ENCODE measurements around the gene CEMIP2.

- TF ChIP-seq POLR2A (IDR thresholded peaks at IDR 0.05; ENCODE audit: low read depth, low read length) (no peak), POLR2AphosphoS5 (IDR thresholded peaks at IDR 0.05; ENCODE audit: low read depth, low read length) (no peak), TAF1 (IDR thresholded peaks at IDR 0.05; ENCODE audit: low read depth, low read length) (no peak), POU2F2 (IDR thresholded peaks at IDR 0.05; ENCODE audit: low read depth, low read length) (no peak), PAX5 (IDR thresholded peaks at IDR 0.05; ENCODE audit: insufficient read depth, low read length, severe bottlenecking) (no peak)
These were observed 58.9 kb downstream of the CEMIP2 start for GRCh38 chr9:71709384-71709783.
